HL-60/S4 (cell line): ENCODE data around the gene CLEC16A.

Source experiments
- in situ Hi-C: fragments of 300-500 bp; cut with MboI; formaldehyde crosslinking; loops from 2 replicates; pipeline ENCODE4 v1.14.3; 2022; ENCODE audit warnings: low sequenced_read_pairs

CLEC16A gene

GRCh38 chr16:11105038-11105903 is 160.9 kb downstream of the CLEC16A start:
- in situ Hi-C loops = no loop called here

DNA sequence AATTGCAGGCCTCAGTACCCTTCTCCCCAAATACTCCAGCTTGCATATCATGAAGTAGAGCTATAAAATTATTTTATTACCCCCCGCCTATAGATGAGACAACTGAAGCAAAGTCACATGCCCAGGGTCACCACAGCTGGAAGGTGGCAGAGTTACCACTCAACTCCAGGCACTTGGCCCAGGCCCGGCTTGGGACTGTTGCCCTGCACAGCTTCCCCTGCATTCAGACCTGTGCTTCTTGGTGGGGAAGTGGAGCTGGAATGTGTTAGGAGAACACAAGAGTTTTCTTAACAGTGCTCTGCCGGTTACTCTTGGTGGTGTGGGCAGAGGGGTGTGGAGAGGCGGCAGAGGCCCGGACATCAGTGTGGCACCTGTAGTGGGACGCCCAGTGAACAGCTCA is 162.4 kb downstream of the CLEC16A start:
- in situ Hi-C loops = no loop called here

DNA sequence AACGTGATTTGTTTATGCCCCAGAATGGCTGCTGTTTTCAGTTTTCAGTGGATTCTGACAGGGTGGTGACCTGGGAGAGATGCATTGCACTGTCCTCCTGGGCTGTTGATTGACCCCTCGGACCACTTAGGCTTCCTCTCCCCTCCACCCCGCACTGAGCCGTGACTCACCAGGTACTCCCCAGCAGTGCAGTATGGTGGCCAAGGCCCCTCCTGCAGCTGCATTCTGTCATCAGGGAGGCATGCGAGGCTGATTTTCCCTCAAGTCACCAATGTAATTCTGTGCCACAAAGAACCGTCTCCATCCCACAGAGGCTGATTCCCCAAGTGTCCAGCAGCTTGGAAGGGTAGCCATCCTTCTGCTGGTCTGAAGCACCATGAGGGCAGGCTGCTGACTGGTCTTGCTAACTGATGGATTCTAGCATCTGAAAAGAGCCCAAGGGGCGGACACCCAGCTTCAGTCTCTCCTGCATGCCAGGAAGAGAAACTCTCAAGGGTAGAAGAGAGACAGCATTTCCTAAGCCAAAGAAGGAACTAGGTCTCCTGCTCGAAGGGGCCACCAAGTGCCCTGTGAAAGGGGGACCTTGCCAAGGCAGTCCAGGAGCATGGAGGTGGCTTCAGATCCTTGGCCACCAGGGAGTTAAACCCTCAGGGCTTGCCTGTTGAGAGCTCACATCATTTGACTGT is 163.6 kb downstream of the CLEC16A start:
- in situ Hi-C loops = no loop called here

GRCh38 chr16:11108466-11108805 is 164.1 kb downstream of the CLEC16A start:
- in situ Hi-C loops = no loop called here

DNA sequence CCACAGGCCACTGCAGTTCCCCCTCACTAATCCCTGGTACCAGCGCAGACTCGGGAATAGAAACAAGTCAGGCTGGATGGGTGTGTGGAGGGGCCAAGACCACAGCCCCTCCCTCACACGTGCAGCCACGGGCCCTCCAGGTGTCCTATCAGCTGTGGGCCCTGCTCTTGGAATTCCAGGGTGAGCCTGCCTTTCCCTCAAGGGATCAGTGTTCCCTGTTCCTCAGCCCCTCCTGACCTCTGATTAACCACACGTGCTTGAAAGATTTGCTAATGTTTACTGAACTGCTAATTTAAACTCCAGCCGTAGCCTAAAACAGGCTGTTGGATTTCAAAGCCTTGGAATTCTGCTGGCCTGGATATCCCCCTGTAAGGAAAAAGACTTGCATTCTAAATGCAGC is 165.2 kb downstream of the CLEC16A start:
- in situ Hi-C loops = no loop called here

DNA sequence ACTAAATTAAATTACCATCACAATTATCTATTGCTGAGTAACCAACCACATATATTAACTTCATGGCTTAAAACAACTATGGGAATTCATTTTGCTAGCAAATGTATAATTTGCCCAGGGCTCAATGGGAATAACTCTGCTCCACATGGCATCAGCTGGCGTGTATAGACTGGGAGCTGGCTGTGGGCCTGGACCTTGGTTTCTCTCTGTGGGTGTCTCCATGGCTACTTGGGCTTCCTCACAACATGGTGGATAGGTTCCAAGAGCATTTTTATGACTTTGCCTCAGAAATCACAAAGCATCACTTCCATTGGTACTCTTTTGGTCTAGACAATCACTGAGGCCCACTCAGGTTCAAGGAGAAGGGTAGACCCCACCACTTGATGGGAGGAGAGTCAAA is 166.8 kb downstream of the CLEC16A start:
- in situ Hi-C loops = no loop called here

- in situ Hi-C loops = no loop called here
These were observed 167.7 kb downstream of the CLEC16A start for GRCh38 chr16:11111856-11112634.

GRCh38 chr16:11112723-11113348 is 168.5 kb downstream of the CLEC16A start:
- in situ Hi-C loops = no loop called here

GRCh38 chr16:11114366-11115164 is 170.2 kb downstream of the CLEC16A start:
- in situ Hi-C loops = no loop called here

DNA sequence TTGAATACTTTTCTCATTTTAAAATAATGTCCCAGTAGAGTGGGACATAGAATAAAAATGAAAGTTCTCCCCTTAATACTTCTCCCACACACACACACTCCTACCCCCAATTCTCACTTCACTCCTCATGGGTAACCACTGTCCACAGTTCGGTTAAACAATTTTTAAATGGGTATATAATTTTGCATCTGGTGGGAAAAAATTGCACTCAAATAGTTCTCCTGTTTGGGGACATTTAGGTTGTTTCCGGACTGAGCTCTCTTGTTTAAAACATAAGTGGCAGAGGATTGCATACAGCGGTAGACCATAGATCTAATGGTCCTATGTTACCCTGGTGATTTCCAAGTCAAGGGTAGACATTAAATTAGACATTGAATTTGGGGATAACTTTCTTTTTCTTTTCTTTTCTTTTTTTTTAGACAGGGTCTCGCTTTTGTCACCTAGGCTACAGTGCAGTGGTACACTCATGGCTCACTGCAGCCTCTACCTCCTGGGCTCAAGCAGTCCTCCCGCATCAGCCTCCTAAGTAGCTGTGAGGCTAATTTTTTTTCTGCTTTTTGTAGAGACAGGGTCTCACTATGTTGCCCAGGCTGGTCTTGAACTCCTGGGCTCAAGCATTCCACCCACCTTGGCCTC is 173.3 kb downstream of the CLEC16A start:
- in situ Hi-C loops = no loop called here

GRCh38 chr16:11118479-11118878 is 174.1 kb downstream of the CLEC16A start:
- in situ Hi-C loops = no loop called here

DNA sequence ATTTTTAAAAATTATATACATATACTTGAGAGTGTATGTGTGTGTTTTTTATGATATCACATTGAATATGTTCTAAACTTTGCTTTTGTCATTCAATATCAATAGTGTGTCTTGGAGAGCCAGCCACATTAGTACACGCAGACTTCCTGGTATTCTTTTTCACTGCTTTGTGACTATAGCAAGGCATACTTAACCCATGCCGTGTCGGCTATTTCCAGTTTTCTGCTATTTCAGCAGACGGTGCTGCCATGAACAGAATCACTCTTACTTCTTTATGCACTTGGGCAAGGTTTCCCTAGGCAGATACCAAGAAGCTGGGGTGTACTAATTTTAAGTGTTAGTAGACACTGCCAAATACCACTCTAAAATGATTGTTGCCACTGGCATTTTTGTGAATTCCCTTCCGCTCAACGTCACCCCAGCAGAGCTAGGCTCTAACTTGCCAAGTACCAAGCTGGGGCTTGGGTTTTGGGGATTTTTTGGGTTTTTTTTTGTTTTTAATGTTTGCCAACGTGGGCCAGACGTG is 176.8 kb downstream of the CLEC16A start:
- in situ Hi-C loops = no loop called here

- in situ Hi-C loops = no loop called here
These were observed 177.7 kb downstream of the CLEC16A start for GRCh38 chr16:11121914-11122692.

DNA sequence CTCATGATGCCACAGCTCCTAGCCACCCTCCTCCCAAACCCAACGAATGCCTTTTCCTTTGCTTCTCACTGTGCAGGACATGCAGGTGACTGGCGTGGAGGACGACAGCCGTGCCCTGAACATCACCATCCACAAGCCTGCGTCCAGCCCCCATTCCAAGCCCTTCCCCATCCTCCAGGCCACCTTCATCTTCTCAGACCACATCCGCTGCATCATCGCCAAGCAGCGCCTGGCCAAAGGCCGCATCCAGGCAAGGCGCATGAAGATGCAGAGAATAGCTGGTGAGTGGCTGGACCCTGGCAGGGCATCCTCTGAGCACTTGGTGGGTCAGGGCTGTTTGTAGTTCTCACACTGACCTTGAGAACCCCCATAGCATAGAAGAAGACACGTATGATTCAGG is 179.3 kb downstream of the CLEC16A start:
- in situ Hi-C loops = no loop called here

GRCh38 chr16:11125936-11126335 is 181.6 kb downstream of the CLEC16A start:
- in situ Hi-C loops = no loop called here

GRCh38 chr16:11126399-11127054 is 182.2 kb downstream of the CLEC16A start:
- in situ Hi-C loops = no loop called here

- in situ Hi-C loops = no loop called here
These were observed 183.3 kb downstream of the CLEC16A start for GRCh38 chr16:11127610-11128195.
